ENCODE measurements around the gene VDR. TPM values are rescaled to one million over a fixed set of nuclear protein-coding genes. Genes with fewer than 3 reads are reported as not detected.

VDR gene
- total RNA-seq, 1 experiment from 2014 or later: 9.5 TPM

GRCh38 chr12:47882781-47883546 lies 21.8 kb downstream of the VDR start:
- peaks cover 0 to 3% of the 10 kb centered on the region in 2 experiments; a peak in 1 of 4 replicates for H3K36me3 ChIP-seq (ENCODE audit: control insufficient read depth in 1 of 2, insufficient read depth in 2 of 2, low read length in 2 of 2)
- ChIA-PET RAD21 (ENCODE audit: low non-redundant PET in 1 of 2, low total read pairs in 2 of 2, uncharacterized antibody in 2 of 2, unreplicated experiment in 2 of 2) (no interaction called here), POLR2A (no interaction called here), CTCF (interaction anchor here (1.1 kb wide), 1 partner anchor 45 kb away, joined by 4 read pairs; no protein-coding TSS in a partner anchor)
- H2AFZ ChIP-seq (ENCODE audit: low read depth, low read length, poor library complexity, severe bottlenecking): no peak overlapping the region
- no peaks in the 10 kb centered on the region for H3K79me2 ChIP-seq (ENCODE audit: insufficient read depth, low read length)
- no peaks in the 10 kb centered on the region for H4K20me1 ChIP-seq (ENCODE audit: insufficient read depth)
- peaks cover 9 to 21% of the 10 kb centered on the region in 2 experiments; a peak in 3 of 4 replicates for H3K4me1 ChIP-seq (ENCODE audit: control insufficient read depth in 1 of 2, insufficient read depth in 2 of 2, low read length in 2 of 2)
- no peaks in the 10 kb centered on the region for H3K9me3 ChIP-seq (ENCODE audit: control insufficient read depth in 1 of 2, insufficient read depth in 1 of 2, low read depth in 1 of 2, low read length in 2 of 2)
- H3K27ac ChIP-seq (ENCODE audit: low read depth, low read length): no peak overlapping the region
- no peak overlapping the region for H3K9ac ChIP-seq (ENCODE audit: low read length)
- no peak for DNase-seq (ENCODE audit: low read depth, low spot score)
- TF ChIP-seq YY1 (IDR thresholded peaks at IDR 0.05; ENCODE audit: extremely low read depth, insufficient replicate concordance, low read depth, low read length) (no peak), ZBTB33 (IDR thresholded peaks at IDR 0.05; ENCODE audit: extremely low read depth, insufficient replicate concordance, low read length) (no peak), MAX (IDR thresholded peaks at IDR 0.05) (0 out of 2 replicates have a peak, but pooled peaks have one; percentile 17), SIN3A (IDR thresholded peaks at IDR 0.05; ENCODE audit: low read depth) (no peak)
- H3K9me2 ChIP-seq (ENCODE audit: insufficient read depth): no peaks in the 10 kb centered on the region
- intact Hi-C loops (cut with micrococcal nuclease): no loop called here
- H3K4me3 ChIP-seq (replicated peaks in 1 of 2; ENCODE audit: low read depth in 1 of 2, low read length in 2 of 2): no peak overlapping the region
- no TSS peak for BruUV-seq (replicated peaks)
- no peaks in the 10 kb centered on the region for H3K27me3 ChIP-seq (ENCODE audit: insufficient read depth, low read length)
- ATAC-seq: no peak
- no peak overlapping the region for H3K4me2 ChIP-seq (ENCODE audit: low read length)

All from HCT116 (cell line).